Smooth muscle cell (in vitro differentiated cells): ENCODE results near the gene CD96. TPM values are rescaled to one million over a fixed set of nuclear protein-coding genes. Genes with fewer than 3 reads are reported as not detected.

Experiments used
- DNase-seq: peaks from one replicate; lab custom pipeline; 2025; ENCODE audit not compliant: unreplicated experiment; lab: John Stamatoyannopoulos, UW
- H2AFZ ChIP-seq: fragments of 200-600 bp; sonication (generic); 2 replicates; pipeline ENCODE4 v1.6.0; 2016; ENCODE audit warnings: antibody characterized with exemption, low read depth, mild to moderate bottlenecking
- H3F3A ChIP-seq: fragments of 200-600 bp; sonication (generic); 2 replicates; pipeline ENCODE4 v1.6.0; 2017; ENCODE audit warnings: antibody characterized with exemption, low read depth
- H3K27ac ChIP-seq: fragments of 200-600 bp; sonication (generic); 2 replicates; pipeline ENCODE4 v1.5.1; 2016; ENCODE audit warnings: low read depth, mild to moderate bottlenecking
- H3K27me3 ChIP-seq: fragments of 200-600 bp; sonication (generic); 2 replicates; pipeline ENCODE4 v1.6.1; 2016; ENCODE audit warnings: low read depth, mild to moderate bottlenecking
- H3K36me3 ChIP-seq: fragments of 200-600 bp; sonication (generic); 2 replicates; pipeline ENCODE4 v1.5.1; 2016; ENCODE audit warnings: low read depth
- H3K4me1 ChIP-seq: fragments of 200-600 bp; sonication (generic); 2 replicates; pipeline ENCODE4 v1.5.1; 2016; ENCODE audit warnings: low read depth
- H3K4me2 ChIP-seq: fragments of 200-600 bp; sonication (generic); 2 replicates; pipeline ENCODE4 v1.6.0; 2016; ENCODE audit warnings: mild to moderate bottlenecking
- H3K4me3 ChIP-seq: fragments of 200-600 bp; sonication (generic); 2 replicates; pipeline ENCODE4 v1.5.1; 2016; ENCODE audit warnings: mild to moderate bottlenecking
- H3K79me2 ChIP-seq: fragments of 200-600 bp; sonication (generic); 2 replicates; pipeline ENCODE4 v1.6.0; 2016; ENCODE audit warnings: low read depth, mild to moderate bottlenecking
- H3K9ac ChIP-seq: fragments of 200-600 bp; sonication (generic); 2 replicates; pipeline ENCODE4 v1.6.0; 2016; ENCODE audit warnings: low read depth
- H3K9me3 ChIP-seq: fragments of 200-600 bp; sonication (generic); replicated peaks from 2 replicates; pipeline ENCODE4 v1.5.1; 2016; ENCODE audit warnings: low read depth
- H4K20me1 ChIP-seq: fragments of 200-600 bp; sonication (generic); 2 replicates; pipeline ENCODE4 v1.6.0; 2016; ENCODE audit warnings: low read depth
- CTCF ChIP-seq: fragments of 200-600 bp; sonication (generic); IDR thresholded peaks from 2 replicates; pipeline ENCODE4 v1.5.1; 2017; ENCODE audit warnings: borderline replicate concordance, mild to moderate bottlenecking, antibody characterized with exemption; ENCODE audit not compliant: insufficient read depth, poor library complexity, severe bottlenecking
- WGBS: methylation state at CpG from one replicate; pipeline ENCODE4 v1.1.7; 2016; ENCODE audit warnings: low lambda C conversion rate; 5-methylcytosine and 5-hydroxymethylcytosine counted together
- polyA plus RNA-seq: library from polyadenylated mRNA; unstranded; fragments of >200 nt; fragmentation: Nextera tagmentation; extraction: Ambion mirVana; gene quantifications from 2 replicates; pipeline ENCODE4 v1.2.1, GENCODE V29; 2016
- total RNA-seq: library from RNA; depleted of rRNA; stranded (reverse); fragments of >200 nt; gene quantifications from 2 replicates; pipeline ENCODE4 v1.2.3, GENCODE V29; 2014

Gene CD96
- total and polyA plus RNA-seq, 2 experiments from 2014 or later, result 0.09 to 0.46 TPM

- Histone ChIP-seq H3K79me2 (no peaks in the 10 kb centered on the region), H3F3A (no peaks in the 10 kb centered on the region), H3K4me3 (no peak overlapping the region), H3K27ac (no peak overlapping the region), H4K20me1 (no peaks in the 10 kb centered on the region), H3K4me2 (peak overlapping the region; percentile 62), H3K9ac (no peak overlapping the region), H3K36me3 (no peaks in the 10 kb centered on the region), H3K4me1 (no peaks in the 10 kb centered on the region), H3K27me3 (no peaks in the 10 kb centered on the region), H3K9me3 (no peaks in the 10 kb centered on the region), H2AFZ (no peak overlapping the region)
- TF ChIP-seq CTCF, result no peak
- 34% methylated on average over 2 of the region's 2 CpGs for WGBS
- no peak for DNase-seq
Observed at GRCh38 chr3:111566844-111567243, 24.8 kb downstream of the CD96 start.

DNA sequence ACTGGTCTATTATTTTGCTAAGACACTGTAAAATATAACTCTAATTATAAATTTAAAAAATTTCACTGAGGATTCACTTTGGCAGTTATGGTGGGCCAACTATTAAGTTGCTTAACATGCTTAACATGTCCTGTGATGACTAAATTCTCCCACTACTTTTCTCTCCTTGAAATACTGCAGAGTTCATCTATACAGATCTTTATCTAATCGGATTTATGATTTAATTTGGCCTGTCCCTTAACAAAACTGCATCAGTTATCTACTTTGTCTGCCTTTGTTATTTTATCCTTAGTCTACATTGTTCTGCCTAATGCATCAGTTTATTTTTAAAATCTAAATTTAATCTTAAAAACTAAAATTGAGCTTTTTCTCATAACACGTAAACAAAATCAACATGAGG lies 26.4 kb downstream of the CD96 start:
- H3K9ac ChIP-seq, result no peak overlapping the region
- H3K4me3 ChIP-seq, result no peak overlapping the region
- H4K20me1 ChIP-seq, result no peaks in the 10 kb centered on the region
- no peak for TF ChIP-seq CTCF
- H3K4me1 ChIP-seq, result no peaks in the 10 kb centered on the region
- H3K27me3 ChIP-seq, result no peaks in the 10 kb centered on the region
- H3K4me2 ChIP-seq, result peak overlapping the region; percentile 8
- H3K27ac ChIP-seq, result no peak overlapping the region
- DNase-seq, result no peak
- no peaks in the 10 kb centered on the region for H3K79me2 ChIP-seq
- 90% methylated on average over 2 of the region's 2 CpGs for WGBS
- no peaks in the 10 kb centered on the region for H3K9me3 ChIP-seq
- no peaks in the 10 kb centered on the region for H3K36me3 ChIP-seq
- no peaks in the 10 kb centered on the region for H3F3A ChIP-seq
- no peak overlapping the region for H2AFZ ChIP-seq

- Histone ChIP-seq H3K4me2 (no peak overlapping the region), H3K27ac (no peak overlapping the region), H3F3A (no peaks in the 10 kb centered on the region), H4K20me1 (no peaks in the 10 kb centered on the region), H3K4me1 (no peaks in the 10 kb centered on the region), H3K4me3 (no peak overlapping the region), H3K36me3 (no peaks in the 10 kb centered on the region), H3K79me2 (no peaks in the 10 kb centered on the region), H3K9me3 (no peaks in the 10 kb centered on the region), H2AFZ (no peak overlapping the region), H3K9ac (no peak overlapping the region), H3K27me3 (no peaks in the 10 kb centered on the region)
- DNase-seq, result no peak
- TF ChIP-seq CTCF, result no peak
Observed at GRCh38 chr3:111568911-111569310, 26.9 kb downstream of the CD96 start.

GRCh38 chr3:111570404-111571030 lies 28.5 kb downstream of the CD96 start:
- Histone ChIP-seq H3K4me1 (no peaks in the 10 kb centered on the region), H4K20me1 (no peaks in the 10 kb centered on the region), H3K27ac (no peak overlapping the region), H3K36me3 (no peaks in the 10 kb centered on the region), H3K27me3 (no peaks in the 10 kb centered on the region), H3K4me2 (no peak overlapping the region), H3K79me2 (no peaks in the 10 kb centered on the region), H3K4me3 (no peak overlapping the region), H3K9me3 (no peaks in the 10 kb centered on the region), H2AFZ (no peak overlapping the region), H3K9ac (no peak overlapping the region), H3F3A (no peaks in the 10 kb centered on the region)
- DNase-seq, result no peak
- 94% methylated on average over 12 of the region's 12 CpGs for WGBS
- TF ChIP-seq CTCF, result no peak
